GM03348 (cell line): ENCODE data around the gene CHSY3.

Source experiments
- DNase-seq: peaks from one replicate; pipeline ENCODE4 v3.0.0; 2012; ENCODE audit warnings: low spot score

Gene CHSY3

DNA sequence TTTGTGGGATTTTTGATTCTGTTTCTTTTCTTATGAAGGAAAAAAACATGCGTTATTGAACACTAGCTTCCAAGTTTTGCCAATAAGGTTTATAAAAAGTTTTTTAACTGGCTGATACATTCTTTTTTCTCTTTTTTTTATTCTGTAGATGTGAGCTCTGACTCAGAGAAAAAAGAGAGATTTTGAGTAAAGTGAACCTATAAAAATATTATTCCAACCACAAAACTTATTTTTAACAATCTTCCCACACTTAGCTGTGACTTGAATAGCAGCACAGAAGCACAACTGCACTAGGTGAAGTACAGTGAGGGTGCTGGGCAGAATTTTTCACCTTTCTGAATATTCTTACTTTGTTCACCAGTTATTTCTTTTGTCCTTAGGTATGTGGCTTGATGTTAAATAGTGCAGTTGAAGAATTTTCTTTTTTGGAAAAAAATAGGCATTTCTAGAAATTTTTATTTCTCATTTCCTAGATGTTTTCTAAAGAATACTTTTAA is 41.6 kb downstream of the CHSY3 start:
- DNase-seq, result no peak

DNA sequence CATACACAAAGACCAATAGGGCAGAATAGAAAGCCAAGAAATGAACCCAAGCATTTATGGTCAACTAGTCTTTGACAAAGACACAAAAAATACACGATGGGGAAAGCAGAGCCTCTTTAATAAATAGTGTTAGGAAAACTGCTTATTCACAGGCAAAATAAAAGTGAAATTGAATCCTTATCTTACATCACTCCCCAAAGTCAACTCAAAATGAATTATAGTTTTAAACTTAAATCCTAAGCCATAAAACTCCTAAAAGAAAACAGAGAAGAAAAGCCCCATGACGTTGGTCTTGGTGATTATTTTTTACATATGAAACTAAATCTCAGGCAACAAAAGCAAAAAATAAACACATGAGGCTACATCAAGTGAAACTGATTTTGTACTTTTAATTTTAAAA is 46.8 kb downstream of the CHSY3 start:
- no peak for DNase-seq

DNA sequence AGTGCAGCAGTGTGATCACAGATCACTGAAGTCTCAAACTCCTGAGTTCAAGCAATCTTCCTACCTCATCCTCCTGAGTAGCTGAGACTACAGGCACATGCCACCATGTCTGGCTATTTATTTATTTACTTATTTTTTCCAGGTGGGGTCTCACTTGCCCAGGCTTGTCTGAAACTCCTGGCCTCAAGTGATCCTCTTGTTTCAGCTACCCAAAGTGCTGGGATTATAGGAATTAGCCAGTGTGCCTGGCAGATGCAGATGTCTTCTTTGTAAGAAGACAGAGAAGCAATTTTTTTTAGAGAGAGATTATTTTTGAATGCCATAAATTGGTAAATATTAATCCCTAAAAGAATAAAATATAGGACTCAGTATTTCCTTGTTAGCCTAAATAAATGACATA is 54.3 kb downstream of the CHSY3 start:
- DNase-seq, result no peak

DNA sequence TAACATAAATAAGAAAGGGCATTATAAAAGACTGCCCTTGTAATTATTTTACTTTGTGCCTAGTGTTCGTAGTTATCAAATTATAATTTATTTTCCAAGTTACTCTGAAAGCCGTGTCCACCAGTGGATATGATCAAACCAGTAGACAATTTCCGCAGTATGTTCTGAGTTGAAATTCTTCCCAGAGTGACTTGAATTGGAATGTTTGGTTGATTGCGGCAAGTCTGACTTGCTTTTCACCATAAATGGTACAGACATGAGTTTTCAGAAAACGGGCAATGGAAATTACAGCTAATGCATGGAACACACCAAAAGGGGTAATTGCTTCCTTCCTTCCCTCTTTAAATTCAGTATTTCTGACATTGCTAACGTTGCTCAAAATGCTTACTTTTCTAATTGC is 56.6 kb downstream of the CHSY3 start:
- DNase-seq, result no peak

DNA sequence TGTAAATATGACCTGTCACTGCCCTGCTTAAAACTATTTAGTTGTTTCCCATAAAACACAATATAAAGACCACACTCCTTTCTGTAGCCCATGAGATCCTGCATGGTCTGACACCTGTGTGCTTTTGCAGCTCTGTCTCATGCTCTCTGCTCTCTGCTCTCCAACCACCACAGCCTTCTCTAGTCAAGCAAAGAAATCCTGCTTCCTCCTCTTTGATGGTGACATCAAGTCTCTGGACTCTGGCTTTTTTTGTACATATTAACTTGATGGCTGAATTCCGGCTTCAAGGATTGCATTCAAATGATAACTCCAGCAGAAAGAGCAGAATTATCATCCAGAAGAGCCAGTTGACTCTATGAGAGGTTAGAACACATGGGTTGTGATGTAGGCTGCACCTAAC is 58.2 kb downstream of the CHSY3 start:
- DNase-seq, result no peak

DNA sequence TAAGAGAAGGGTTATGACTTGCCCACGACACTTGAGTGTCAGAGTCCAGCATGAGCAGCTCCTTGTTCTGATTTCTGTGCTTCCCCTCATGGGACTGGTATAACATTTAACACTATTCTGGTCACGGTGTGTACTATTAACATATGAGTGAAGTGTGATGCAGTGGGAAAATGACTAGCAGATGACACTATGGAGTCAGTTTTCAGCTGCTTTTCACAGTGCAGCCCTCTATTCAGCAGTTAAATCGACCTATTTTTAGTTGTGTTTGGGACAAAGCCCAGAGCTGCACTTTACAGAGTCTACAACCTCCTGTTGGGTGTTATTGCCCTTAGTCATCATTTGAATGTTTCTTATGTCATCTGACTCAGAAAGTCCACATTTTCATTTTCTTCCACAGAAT is 59.1 kb downstream of the CHSY3 start:
- DNase-seq, result peak; percentile 53

DNA sequence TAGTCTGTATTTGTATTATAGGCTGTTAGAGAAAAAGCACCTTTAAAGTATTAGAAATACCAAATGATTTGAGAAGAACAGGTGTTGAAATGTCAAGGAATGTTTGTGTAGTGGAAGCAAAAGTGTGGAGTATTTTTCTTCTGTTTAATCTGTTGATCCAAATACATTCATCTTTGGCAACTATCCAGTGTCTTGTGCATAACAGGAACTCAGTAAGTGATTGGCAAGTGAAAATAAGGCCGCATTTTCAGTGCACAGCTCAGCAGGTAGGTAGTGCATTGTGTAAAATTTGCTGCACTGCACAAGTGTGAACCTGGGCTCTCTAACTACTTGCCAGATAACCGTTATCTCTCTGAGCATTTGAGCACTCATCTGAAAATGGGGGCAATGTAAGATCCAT is 61.8 kb downstream of the CHSY3 start:
- DNase-seq, result no peak

DNA sequence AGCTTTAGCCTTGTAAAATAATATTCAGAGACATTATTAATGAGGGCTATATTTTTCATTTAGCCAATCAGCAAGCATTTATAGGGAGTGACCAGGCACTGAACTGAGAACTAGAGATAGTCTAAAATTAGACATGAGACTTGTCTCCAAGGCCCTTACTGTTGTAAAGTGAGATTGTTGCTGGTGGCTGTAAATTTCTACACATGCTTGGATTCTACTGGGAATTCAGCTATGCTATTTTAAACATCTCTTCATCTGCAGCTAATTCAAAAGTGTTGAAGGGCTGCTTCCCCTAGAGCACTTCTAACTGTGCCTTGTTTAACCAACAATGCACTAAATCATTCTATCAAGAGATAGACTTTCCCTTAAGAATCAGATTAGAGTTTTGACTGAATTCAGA is 67.4 kb downstream of the CHSY3 start:
- no peak for DNase-seq

DNA sequence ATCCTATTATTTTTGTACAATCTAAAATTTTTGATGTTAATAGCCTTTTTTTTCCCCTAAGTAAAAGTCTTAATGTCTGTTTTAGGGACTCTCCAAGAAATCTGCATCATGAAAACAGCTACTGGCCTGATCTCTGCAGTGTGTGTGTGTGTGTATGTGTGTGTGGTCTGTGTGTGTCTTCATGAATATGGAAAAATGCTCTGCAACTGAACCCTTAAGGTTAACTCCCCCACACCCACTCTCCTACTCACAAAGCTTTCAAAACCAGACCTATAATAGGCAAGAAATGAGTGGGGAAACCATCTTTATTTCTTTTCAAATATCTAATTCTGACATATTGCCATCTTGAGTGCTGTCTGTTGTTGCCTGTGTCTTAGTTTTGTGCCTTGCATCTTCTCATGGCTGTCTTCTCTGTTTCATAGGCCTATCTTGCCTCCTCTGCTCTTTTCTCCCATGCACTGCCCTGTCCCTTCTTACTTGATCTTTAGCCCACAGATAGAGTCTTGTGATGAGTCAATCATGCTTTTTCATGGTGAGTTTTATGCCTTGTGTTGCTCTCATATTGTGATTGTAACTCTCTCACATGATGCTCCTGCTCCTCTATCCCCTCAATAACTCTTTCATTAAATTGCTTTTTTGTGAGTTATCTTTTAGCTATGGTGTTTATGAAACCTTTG is 68.3 kb downstream of the CHSY3 start:
- DNase-seq, result no peak

DNA sequence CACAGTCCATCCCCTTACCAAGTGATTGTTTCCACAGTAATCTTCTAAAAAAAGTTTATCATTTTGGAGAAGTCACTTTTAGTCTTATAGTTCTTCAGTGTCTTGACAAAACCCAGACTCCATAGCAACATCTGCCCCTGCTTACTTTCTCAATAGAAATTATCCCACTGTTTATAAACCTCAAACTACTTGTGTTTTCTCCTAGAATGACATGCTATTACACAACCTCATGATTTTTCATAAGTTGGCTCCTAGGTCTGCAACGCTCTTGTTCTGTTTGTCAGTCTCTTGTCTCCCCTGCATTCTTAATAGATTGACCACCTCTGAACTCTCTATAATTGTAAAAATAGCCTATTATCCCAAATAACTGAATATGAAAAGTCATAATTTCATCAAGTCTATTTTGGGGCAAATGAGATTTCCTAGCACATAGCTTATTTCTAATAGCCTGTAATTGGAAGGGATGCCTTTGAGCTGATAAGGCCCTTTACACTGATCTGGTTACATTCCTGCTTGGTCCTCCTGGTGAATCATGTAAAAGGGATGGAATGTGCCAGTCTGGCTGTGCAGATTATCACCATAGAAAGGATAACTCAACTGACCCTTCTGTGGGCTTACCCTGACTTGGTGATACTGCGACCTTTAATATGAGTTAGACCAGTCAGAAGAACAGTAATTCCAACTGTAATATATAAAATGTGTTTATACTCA is 69.6 kb downstream of the CHSY3 start:
- peak; percentile 13 for DNase-seq

DNA sequence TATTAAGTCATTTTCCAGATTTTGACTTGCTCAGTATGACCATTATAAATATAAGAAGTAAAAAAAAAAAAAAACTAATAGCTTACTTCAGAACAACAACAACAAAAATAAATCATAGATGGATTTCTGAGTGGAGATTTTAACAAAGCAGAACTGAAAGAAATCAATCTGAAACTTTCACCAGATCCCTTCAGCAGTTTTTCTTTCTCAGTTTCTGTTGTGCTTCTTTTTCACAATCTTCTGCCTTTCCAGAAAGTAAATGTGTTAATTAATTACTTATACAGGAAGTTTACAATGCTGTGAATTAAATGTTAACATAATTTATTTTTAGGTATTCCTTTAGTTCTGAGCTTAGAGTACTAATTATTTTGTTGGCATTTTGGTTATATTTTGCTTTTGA is 73.5 kb downstream of the CHSY3 start:
- DNase-seq, result no peak

DNA sequence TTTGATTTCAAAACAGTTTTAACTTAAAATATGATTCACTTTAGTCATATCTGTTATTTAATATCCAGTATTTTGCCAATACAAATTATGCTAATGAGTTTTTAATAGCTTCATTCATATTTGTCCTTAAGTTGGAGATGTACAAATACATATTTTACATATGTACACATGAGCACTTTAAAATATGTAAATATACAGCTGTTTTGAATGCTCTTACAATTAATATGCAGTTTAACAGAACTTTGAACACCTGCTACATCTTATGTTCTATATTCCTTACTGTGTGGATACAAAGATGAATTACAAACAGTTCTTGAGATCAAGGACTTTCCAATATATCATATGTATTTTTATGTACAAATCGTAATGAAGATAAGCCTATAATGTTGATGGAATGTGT is 74.0 kb downstream of the CHSY3 start:
- DNase-seq, result no peak

DNA sequence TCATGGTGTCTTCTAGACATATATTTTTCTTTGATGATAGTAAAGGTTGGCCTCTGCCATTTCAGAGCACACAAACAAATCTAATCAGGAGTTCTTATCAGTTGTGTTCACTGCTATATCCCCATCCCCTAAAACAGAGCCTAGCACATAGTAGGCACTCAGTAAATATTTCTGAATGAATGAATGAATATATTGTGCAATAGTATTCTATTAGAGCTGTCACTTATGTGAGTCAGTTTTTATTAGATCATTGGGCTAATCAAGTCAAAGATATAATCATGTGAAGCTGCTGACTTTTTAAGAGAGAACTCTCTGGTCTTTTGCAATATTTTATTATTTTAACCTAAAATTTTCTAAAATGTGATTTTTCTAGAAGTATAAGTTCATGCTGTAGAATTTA is 84.2 kb downstream of the CHSY3 start:
- no peak for DNase-seq

DNA sequence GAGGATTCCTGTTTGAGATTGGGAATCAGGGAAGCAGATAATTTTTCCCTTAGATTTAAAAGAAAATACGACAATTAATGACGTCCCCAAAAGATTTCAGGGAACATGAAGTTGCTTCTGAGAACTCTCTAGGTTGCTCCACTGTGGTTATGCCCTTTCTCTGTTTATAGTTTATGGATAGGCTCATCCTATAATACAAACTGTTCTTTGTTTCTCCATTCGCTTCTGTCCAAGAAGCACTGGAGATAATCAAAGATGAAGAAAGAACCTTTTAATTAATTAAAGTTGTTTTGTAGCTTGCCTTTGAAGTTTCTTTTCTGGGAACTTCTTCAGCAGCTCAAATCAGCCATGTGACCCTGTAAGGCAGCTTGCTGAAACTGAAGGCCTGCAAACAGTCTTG is 87.5 kb downstream of the CHSY3 start:
- DNase-seq, result no peak

DNA sequence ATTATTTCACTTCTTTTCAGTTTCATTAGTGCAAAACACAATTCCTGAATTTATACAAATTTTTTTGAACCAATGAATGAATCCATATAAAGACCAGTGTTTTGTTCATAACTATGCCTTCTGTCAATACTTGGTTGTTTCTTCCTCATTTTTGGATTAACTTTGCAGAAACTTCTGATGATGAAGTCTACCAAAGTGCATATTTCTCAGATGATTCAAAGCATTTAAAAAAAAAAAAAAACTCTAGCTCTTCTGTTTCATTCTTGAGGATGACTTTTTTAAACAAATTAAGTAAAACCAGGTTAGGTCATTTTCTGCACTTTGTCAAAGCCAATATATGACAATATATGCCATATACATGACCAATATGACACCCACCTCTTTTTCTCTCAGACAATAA is 92.6 kb downstream of the CHSY3 start:
- DNase-seq, result peak; percentile 46

DNA sequence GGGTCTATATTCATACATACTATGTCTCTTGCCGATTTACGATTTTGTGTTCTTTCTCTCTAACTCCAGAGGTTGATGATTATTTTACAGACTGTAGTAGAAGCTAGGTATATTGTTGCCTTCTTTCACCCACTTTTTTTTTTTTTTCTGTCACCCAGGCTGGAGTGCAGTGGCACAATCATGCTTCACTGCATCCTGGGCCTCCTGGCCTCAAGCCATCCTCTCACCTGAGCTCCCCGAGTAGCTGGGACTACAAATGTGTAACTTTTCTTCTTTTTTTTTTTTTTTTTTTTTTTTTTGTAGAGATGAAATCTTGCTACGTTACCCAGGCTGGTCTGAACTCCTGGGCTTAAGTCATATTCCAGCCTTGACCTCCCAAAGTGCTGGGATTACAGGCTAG is 96.2 kb downstream of the CHSY3 start:
- no peak for DNase-seq

DNA sequence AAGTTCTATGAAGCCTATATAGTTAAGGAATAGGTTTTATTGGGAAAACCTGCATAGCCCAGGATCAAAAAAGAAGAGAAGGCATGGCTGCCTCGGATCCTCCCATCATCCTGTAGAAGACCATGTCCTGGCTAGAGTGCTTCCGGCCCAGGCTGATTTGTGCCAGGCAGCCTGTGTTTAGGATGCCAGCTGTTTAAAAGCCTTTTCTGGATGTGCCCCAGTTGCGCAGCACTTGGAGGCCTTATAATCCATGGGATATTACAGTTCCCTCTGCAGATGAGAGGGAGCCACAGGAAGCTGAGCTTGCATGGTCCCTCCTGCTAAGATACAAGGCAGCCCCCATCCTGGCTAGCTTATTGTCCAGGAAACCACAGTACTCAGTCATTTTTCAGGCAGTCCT is 97.9 kb downstream of the CHSY3 start:
- no peak for DNase-seq

DNA sequence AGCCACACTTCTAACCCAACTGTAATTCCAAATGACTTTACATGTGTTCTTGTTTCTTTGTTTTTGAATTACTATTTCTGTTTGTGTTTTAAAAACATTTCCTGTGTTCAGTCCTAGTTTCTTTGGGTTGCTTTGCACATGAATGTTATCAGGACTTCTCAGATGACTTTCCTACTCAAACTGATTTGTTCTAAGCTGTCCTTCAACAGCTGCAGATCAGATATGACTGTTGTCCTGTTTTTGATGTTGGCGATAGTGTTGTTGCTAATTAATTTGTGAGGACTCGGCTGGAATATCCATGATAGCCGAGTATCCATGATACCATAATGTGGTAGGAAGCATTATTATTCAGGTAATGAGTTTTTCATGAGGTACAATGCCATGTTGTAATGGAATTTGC is 98.6 kb downstream of the CHSY3 start:
- no peak for DNase-seq

DNA sequence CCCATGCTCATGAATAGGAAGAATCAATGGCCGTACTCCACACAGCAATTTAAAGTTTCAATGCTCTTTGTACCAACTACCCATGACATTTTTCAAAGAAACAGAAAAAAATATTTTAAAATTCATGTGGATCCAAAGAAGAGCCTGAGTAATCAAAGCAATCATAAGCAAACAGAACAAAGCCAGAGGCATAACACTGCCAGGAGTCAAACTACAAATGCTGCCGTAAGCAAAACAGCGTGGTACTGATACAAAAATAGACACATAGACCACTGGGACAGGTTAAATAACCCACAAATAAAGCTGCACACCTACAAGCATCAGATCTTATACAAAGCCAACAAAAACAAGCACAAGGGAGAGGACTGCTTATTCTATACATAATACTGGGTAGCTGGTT is 107.7 kb downstream of the CHSY3 start:
- DNase-seq, result no peak

DNA sequence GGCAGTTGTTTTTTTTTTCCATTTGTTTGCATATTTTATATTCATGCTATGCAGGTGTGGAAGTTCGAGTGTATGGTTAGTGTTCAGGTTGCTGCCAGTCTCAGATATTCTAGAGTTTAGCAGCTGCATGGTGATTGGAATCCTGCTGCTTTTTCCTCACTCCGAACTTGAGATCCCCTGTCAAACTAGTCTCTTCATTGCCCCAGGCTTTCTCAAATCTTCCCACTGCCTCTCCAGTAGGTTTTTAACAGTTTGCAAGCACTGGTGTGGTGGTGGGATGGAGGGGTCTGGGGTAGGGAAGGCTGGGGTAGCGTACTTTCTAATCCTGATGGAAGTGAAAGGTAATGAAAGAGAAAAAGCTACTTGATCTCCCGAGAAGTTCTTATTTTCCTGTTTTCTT is 112.9 kb downstream of the CHSY3 start:
- no peak for DNase-seq

DNA sequence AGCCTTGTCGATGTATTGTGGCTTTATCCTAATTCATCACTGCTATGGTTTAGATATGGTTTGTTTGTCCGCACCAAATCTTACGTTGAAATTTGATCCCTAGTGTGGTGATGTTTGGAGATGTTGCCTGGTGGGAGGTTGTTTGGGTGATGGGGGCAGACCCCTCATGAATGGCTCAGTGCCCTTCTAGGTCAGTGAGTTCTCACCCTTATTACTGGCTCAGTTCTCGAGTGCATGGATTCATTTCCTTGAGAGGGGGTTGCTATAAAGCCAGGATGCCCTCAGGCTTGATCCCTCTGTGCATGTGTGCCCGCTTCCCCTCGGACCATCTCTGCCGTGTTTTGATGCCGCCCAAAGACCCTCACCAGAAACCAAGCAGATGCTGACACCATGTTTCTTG is 114.4 kb downstream of the CHSY3 start:
- DNase-seq, result no peak

DNA sequence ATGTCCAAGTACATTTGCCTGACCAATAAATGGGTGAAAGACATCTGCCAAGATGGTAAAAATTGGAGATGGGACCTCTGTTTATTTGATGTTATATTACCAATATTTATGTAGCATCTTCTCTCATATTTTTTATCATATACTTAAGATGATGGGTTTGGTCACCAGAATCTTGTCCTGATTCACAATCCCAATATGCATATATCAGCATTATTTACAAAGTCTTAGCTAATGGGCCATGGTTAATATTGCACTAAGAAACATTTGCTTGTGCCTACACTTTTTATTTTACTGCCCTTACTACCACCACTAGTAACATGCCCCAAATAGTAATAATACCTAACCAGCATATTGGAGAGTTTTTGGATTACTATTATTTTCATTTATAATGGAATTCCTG is 116.7 kb downstream of the CHSY3 start:
- DNase-seq, result no peak

DNA sequence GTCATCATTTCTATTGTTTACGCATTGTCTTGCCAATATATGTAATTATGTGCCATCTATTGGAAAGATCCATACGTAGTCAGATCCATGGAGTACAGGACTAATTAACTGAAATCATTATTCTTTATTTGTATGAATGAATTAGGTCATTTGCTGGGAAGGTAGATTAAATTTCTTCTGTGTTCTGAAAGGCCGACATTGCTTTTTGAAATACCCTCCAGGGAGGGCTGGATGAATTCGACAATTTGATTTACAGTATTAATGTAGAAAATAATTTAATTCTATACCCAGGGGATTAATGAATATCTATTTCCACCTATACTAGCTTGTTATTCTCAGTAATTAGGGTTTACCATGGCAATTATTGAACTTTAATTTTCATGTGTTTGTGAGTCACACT is 117.6 kb downstream of the CHSY3 start:
- DNase-seq, result no peak

DNA sequence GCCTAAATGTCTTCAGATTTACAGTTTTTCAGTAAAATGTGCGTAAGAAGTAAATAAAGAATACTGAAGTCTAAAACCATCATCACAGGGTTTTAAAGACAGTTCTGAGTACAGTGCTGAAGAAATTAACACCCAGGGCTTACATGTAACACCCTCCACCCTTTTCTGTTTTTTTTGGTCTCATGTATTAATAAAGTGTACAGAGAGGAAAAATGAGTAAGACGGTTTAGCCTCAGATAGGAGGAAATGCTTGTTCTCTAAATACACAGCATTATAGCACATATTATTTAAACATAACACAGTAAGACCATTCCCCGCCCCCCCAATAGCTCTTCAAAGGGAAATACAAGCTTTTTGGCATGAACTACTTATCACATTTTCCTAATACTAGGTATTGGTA is 119.3 kb downstream of the CHSY3 start:
- DNase-seq, result no peak
